OCI-LY1 (cell line): ENCODE measurements around the gene PHKA2.

ENCODE experiments used
- H2AFZ ChIP-seq: fragments of 200-600 bp; sonication (generic), shearing (Covaris generic); 2 replicates; pipeline ENCODE4 v1.6.0; 2014; ENCODE audit warnings: antibody characterized with exemption, mild to moderate bottlenecking, low read length
- H3F3A ChIP-seq: fragments of 200-600 bp; sonication (generic), shearing (Covaris generic); 2 replicates; pipeline ENCODE4 v1.6.0; 2014; ENCODE audit warnings: mild to moderate bottlenecking, antibody characterized with exemption, low read length, moderate library complexity; ENCODE audit not compliant: insufficient read depth
- H3K27ac ChIP-seq: fragments of 200-600 bp; sonication (generic); 2 replicates; pipeline ENCODE4 v1.5.1; 2014; ENCODE audit warnings: low read length, mixed run types, mild to moderate bottlenecking, low read depth; ENCODE audit not compliant: poor library complexity, severe bottlenecking
- H3K27me3 ChIP-seq: fragments of 200-600 bp; sonication (generic); 2 replicates; pipeline ENCODE4 v1.6.0; 2014; ENCODE audit warnings: antibody characterized with exemption, mild to moderate bottlenecking, low read length, moderate library complexity; ENCODE audit not compliant: insufficient read depth
- H3K36me3 ChIP-seq: fragments of 200-600 bp; sonication (generic); 2 replicates; pipeline ENCODE4 v1.6.1; 2014; ENCODE audit warnings: mild to moderate bottlenecking, antibody characterized with exemption, low read length, moderate library complexity, mixed read lengths; ENCODE audit not compliant: insufficient read depth
- H3K4me1 ChIP-seq: fragments of 200-600 bp; sonication (generic); 2 replicates; pipeline ENCODE4 v1.5.1; 2014; ENCODE audit warnings: mild to moderate bottlenecking, low read length, moderate library complexity; ENCODE audit not compliant: insufficient read depth, severe bottlenecking
- H3K4me2 ChIP-seq: fragments of 200-600 bp; sonication (generic), shearing (Covaris generic); 2 replicates; pipeline ENCODE4 v1.6.1; 2014; ENCODE audit warnings: low read length
- H3K4me3 ChIP-seq: fragments of 200-600 bp; sonication (generic); 2 replicates; pipeline ENCODE4 v1.5.1; 2014; ENCODE audit warnings: low read length, low read depth, mild to moderate bottlenecking, mixed read lengths; ENCODE audit not compliant: poor library complexity, severe bottlenecking
- H3K79me2 ChIP-seq: fragments of 200-600 bp; shearing (Covaris generic); 2 replicates; pipeline ENCODE4 v1.6.1; 2016; ENCODE audit warnings: mixed run types, low read length, mixed read lengths; ENCODE audit not compliant: insufficient read depth
- H3K9ac ChIP-seq: fragments of 200-600 bp; sonication (generic), shearing (Covaris generic); 2 replicates; pipeline ENCODE4 v1.6.1; 2014; ENCODE audit warnings: mild to moderate bottlenecking, low read length, mixed read lengths
- H3K9me2 ChIP-seq: fragments of 200-600 bp; sonication (generic), shearing (Covaris generic); 2 replicates; pipeline ENCODE4 v1.6.1; 2014; ENCODE audit warnings: low read depth, mild to moderate bottlenecking, low read length, mixed read lengths
- H3K9me3 ChIP-seq: fragments of 200-600 bp; shearing (Covaris generic); 2 replicates; pipeline ENCODE4 v1.6.1; 2014; ENCODE audit warnings: low read length, mixed read lengths
- H4K20me1 ChIP-seq: fragments of 200-600 bp; sonication (generic), shearing (Covaris generic); 2 replicates; pipeline ENCODE4 v1.6.0; 2016; ENCODE audit warnings: mild to moderate bottlenecking, low read length; ENCODE audit not compliant: insufficient read depth
- EZH2 ChIP-seq: fragments of 200-600 bp; sonication (generic), shearing (Covaris generic); IDR thresholded peaks from 2 replicates; pipeline ENCODE4 v1.8.0; 2017; ENCODE audit warnings: borderline replicate concordance, mixed run types, mild to moderate bottlenecking, antibody characterized with exemption, low read length, moderate library complexity, mixed read lengths
- TF ChIP-seq, protein P1 (sequence below): fragments of 200-600 bp; sonication (generic), shearing (Covaris generic); IDR thresholded peaks from 2 replicates; pipeline ENCODE4 v1.5.1; 2017; ENCODE audit warnings: mild to moderate bottlenecking, antibody characterized with exemption, low read length, moderate library complexity, mixed read lengths

Gene PHKA2

DNA sequence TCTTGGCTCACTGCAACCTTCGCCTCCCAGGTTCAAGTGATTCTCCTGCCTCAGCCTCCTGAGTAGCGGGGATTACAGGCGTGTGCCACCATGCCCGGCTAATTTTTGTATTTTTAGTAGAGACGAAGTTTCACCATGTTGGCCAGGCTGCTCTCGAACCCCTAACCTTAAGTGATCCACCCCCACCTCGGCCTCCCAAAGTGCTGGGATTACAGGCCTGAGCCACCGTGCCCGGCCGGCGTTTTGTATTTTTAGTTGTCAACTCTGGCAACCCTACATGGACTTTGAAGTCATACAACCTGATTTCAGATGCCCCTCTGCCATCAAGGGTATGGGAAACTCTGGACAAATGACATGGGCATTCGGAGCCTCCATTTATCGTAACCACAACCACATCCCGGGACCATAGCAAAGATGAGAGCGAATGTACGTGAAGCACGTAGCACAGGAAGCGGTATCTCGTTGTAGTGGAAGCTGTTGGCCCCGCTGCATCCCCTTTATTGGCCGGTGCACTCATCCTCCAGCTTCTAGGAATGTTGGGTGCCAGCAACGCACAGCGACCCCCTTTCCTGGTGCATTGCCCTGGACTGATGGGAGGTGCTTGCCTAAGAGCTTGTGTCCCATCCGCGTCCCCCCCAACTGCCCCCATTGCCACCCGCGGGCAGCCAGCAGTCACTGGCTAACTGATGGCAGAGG is 109.2 kb downstream of the PHKA2 start:
- no peak overlapping the region for H3K4me2 ChIP-seq
- no peaks in the 10 kb centered on the region for H4K20me1 ChIP-seq
- no peak overlapping the region for H3K27ac ChIP-seq
- H3K9me3 ChIP-seq, result no peaks in the 10 kb centered on the region
- H3K79me2 ChIP-seq, result no peaks in the 10 kb centered on the region
- H3K36me3 ChIP-seq, result no peaks in the 10 kb centered on the region
- no peak for TF ChIP-seq EZH2
- TF ChIP-seq, protein P1, sequence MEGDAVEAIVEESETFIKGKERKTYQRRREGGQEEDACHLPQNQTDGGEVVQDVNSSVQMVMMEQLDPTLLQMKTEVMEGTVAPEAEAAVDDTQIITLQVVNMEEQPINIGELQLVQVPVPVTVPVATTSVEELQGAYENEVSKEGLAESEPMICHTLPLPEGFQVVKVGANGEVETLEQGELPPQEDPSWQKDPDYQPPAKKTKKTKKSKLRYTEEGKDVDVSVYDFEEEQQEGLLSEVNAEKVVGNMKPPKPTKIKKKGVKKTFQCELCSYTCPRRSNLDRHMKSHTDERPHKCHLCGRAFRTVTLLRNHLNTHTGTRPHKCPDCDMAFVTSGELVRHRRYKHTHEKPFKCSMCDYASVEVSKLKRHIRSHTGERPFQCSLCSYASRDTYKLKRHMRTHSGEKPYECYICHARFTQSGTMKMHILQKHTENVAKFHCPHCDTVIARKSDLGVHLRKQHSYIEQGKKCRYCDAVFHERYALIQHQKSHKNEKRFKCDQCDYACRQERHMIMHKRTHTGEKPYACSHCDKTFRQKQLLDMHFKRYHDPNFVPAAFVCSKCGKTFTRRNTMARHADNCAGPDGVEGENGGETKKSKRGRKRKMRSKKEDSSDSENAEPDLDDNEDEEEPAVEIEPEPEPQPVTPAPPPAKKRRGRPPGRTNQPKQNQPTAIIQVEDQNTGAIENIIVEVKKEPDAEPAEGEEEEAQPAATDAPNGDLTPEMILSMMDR, result no peak
- no peaks in the 10 kb centered on the region for H3F3A ChIP-seq
- H2AFZ ChIP-seq, result no peak overlapping the region
- no peak overlapping the region for H3K9ac ChIP-seq
- H3K4me3 ChIP-seq, result no peak overlapping the region
- H3K27me3 ChIP-seq, result no peaks in the 10 kb centered on the region
- H3K4me1 ChIP-seq, result no peaks in the 10 kb centered on the region
- no peaks in the 10 kb centered on the region for H3K9me2 ChIP-seq

DNA sequence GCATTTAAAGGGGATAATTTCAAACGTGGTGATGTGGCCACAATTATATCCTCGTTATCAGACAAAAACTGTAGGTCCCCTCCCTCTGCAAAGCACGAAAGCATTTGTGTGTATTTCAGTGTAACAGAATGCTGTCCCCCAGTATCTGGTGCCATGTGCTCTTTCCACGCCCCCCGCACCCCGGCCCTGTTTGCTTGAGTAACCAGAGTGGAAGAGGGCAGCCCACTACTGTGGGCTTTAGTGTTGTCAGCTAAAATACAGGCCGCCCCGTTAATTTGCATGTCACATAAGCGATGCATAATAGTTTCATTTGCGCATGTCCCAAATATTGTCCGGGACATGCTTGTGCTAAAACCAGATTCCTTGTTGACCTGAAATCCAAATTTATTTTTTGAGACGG is 110.1 kb downstream of the PHKA2 start:
- Histone ChIP-seq H3K9me2 (no peaks in the 10 kb centered on the region), H3F3A (no peaks in the 10 kb centered on the region), H3K4me3 (no peak overlapping the region), H3K4me1 (no peaks in the 10 kb centered on the region), H4K20me1 (no peaks in the 10 kb centered on the region), H3K36me3 (no peaks in the 10 kb centered on the region), H3K9ac (no peak overlapping the region), H3K27me3 (no peaks in the 10 kb centered on the region), H3K79me2 (no peaks in the 10 kb centered on the region), H3K4me2 (no peak overlapping the region), H2AFZ (no peak overlapping the region), H3K9me3 (no peaks in the 10 kb centered on the region), H3K27ac (no peak overlapping the region)
- TF ChIP-seq EZH2, result no peak
- TF ChIP-seq, protein P1, result no peak

DNA sequence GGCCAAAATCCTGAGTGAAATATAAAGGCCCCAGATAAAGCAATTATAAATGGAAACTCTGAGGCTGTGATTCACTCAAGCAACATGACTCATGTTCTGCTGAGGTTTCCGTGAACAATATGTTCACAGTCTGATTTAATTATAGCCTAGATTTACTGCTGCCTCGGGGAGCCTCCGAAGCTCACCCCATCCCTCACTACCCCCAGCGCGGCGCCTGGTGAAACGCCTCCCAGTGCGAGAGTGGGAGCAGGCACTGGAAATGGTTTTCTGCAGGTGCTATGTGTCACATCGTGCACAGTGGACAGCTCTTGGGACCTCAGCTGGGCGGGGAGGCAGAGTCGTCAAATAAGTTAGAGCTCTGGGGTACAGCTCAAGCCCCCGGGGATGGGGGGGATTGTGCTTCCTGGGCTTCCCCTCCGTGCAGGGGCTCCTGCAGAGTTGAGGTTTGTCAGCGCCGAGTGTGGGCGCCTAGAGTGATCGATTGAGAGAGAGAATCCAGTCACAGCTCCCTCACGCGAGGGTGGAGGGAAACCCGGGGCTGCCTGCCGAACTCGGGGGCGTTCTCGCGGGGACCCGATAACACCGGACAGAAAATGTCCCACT is 110.6 kb downstream of the PHKA2 start:
- no peaks in the 10 kb centered on the region for H3K27me3 ChIP-seq
- no peak overlapping the region for H3K9ac ChIP-seq
- H3F3A ChIP-seq, result no peaks in the 10 kb centered on the region
- H3K27ac ChIP-seq, result no peak overlapping the region
- no peaks in the 10 kb centered on the region for H3K9me2 ChIP-seq
- no peaks in the 10 kb centered on the region for H4K20me1 ChIP-seq
- no peak for TF ChIP-seq EZH2
- TF ChIP-seq, protein P1, result no peak
- no peaks in the 10 kb centered on the region for H3K4me1 ChIP-seq
- H3K4me2 ChIP-seq, result no peak overlapping the region
- no peaks in the 10 kb centered on the region for H3K9me3 ChIP-seq
- H2AFZ ChIP-seq, result no peak overlapping the region
- no peaks in the 10 kb centered on the region for H3K36me3 ChIP-seq
- no peak overlapping the region for H3K4me3 ChIP-seq
- no peaks in the 10 kb centered on the region for H3K79me2 ChIP-seq
